Measurements from ENCODE around the gene CLDN9. TPM values are rescaled to one million over a fixed set of nuclear protein-coding genes. Genes with fewer than 3 reads are reported as not detected.

Gene CLDN9
- total and polyA plus RNA-seq, 2 donors (not counting 1 experiment from before 2014, with no cell fraction given): 0.04 TPM; not detected in 1

DNA sequence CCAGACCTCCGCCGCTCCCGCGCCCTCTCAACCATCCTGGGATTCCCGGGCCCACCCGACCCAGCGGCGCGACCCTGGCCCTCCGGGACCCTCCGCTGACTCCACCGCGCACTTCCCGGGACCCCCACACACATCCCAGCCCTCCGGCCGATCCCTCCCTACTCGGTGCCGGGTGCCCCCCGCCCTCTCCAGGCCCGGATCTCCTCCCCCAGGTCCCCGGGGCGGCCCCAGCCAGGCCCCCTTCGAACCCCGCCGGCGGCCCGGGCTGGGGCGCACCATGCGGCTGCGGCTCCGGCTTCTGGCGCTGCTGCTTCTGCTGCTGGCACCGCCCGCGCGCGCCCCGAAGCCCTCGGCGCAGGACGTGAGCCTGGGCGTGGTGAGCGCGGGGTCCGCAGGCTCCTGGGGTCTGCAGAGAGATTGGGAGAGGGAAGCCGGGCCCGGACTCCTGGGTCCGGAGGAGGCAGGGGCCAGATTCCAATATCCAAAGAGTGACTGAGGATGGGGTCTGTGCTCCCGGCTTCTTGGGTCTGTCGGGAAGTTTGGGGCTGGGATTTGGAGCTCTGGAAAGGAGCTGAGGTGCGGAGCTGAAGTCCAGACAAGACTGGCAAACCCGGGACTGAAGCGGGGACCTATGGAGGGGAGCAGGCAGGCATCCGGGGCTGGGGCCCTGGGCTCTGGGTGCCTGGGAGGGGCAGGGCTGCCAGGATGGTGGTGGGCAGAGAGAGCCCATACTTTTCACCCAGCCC is 34.1 kb downstream of the CLDN9 start:
- POLR2A ChIA-PET: no interaction called here
- WGBS (ENCODE audit: insufficient coverage): 4% methylated on average over 50 of the region's 54 CpGs
- TF ChIP-seq, protein P1, sequence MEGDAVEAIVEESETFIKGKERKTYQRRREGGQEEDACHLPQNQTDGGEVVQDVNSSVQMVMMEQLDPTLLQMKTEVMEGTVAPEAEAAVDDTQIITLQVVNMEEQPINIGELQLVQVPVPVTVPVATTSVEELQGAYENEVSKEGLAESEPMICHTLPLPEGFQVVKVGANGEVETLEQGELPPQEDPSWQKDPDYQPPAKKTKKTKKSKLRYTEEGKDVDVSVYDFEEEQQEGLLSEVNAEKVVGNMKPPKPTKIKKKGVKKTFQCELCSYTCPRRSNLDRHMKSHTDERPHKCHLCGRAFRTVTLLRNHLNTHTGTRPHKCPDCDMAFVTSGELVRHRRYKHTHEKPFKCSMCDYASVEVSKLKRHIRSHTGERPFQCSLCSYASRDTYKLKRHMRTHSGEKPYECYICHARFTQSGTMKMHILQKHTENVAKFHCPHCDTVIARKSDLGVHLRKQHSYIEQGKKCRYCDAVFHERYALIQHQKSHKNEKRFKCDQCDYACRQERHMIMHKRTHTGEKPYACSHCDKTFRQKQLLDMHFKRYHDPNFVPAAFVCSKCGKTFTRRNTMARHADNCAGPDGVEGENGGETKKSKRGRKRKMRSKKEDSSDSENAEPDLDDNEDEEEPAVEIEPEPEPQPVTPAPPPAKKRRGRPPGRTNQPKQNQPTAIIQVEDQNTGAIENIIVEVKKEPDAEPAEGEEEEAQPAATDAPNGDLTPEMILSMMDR (IDR thresholded peaks at IDR 0.05): no peak
- TF ChIP-seq EZH2 (IDR thresholded peaks at IDR 0.05; ENCODE audit: borderline replicate concordance, insufficient read depth, low read depth, low read length, poor library complexity, severe bottlenecking): peak; percentile 57
- peak overlapping the region in 3 of 5 experiments; percentile 53 to 72 (median 58) for H3K4me3 ChIP-seq (ENCODE audit: control extremely low read depth in 1 of 5, extremely low read depth in 1 of 5, insufficient read depth in 1 of 5, low read depth in 2 of 5, low read length in 4 of 5)
- ATAC-seq (ENCODE audit: low read depth): no peak
- peak overlapping the region; percentile 100 for H3K4me2 ChIP-seq (replicated peaks; ENCODE audit: low read depth, low read length, poor library complexity, severe bottlenecking)
- H3K4me1 ChIP-seq (ENCODE audit: control insufficient read depth in 2 of 2, insufficient read depth in 2 of 2, low read length in 2 of 2): peaks cover 21% of the 10 kb centered on the region in 2 donors
- peaks cover 0 to 23% (median 0%) of the 10 kb centered on the region in 3 donors for H3K9me3 ChIP-seq (ENCODE audit: control extremely low read depth in 1 of 3, control insufficient read depth in 2 of 3, insufficient read depth in 1 of 3, low read length in 2 of 3)
- peak overlapping the region; percentile 51 for H2AFZ ChIP-seq (ENCODE audit: insufficient read depth, low read depth, low read length, poor library complexity, severe bottlenecking)
- DNase-seq: peak; percentile 32
- H3K27ac ChIP-seq (ENCODE audit: low read length in 2 of 2): no peak overlapping the region
- H3K4me1 Mint-ChIP-seq: peaks cover 11% of the 10 kb centered on the region
- CTCF ChIA-PET: interaction anchor here (0.8 to 1.8 kb wide), 4 partner anchors 12 to 55 kb away, joined by 3 to 10 read pairs (median 8); no protein-coding TSS in a partner anchor
- intact Hi-C loops (cut with micrococcal nuclease): loop anchor here (5.0 kb wide), 1 partner anchor 125 kb away; no protein-coding TSS in a partner anchor
- no peak overlapping the region for H3K27ac Mint-ChIP-seq
- peak overlapping the region; percentile 71 for H3K4me3 Mint-ChIP-seq
- H3K79me2 ChIP-seq (ENCODE audit: control insufficient read depth, insufficient read depth, low read length): no peaks in the 10 kb centered on the region
- H3K27me3 Mint-ChIP-seq: peaks cover 30% of the 10 kb centered on the region
- H3K27me3 ChIP-seq (replicated peaks in 1 of 4; ENCODE audit: control extremely low read depth in 1 of 4, control insufficient read depth in 3 of 4, insufficient read depth in 4 of 4, low read length in 3 of 4): peaks cover 0 to 68% (median 34%) of the 10 kb centered on the region in 4 experiments
- H3K9me3 Mint-ChIP-seq (ENCODE audit: insufficient read depth): no peaks in the 10 kb centered on the region
- H4K20me1 ChIP-seq (ENCODE audit: control insufficient read depth, insufficient read depth, low read length, poor library complexity, severe bottlenecking): no peaks in the 10 kb centered on the region
- H3K36me3 ChIP-seq (replicated peaks in 1 of 2; ENCODE audit: control extremely low read depth in 1 of 2, control insufficient read depth in 1 of 2, extremely low read depth in 1 of 2, insufficient read depth in 2 of 2, low read length in 1 of 2): no peaks in the 10 kb centered on the region
- peak overlapping the region; percentile 67 for H3K9ac ChIP-seq (ENCODE audit: low read length)

DNA sequence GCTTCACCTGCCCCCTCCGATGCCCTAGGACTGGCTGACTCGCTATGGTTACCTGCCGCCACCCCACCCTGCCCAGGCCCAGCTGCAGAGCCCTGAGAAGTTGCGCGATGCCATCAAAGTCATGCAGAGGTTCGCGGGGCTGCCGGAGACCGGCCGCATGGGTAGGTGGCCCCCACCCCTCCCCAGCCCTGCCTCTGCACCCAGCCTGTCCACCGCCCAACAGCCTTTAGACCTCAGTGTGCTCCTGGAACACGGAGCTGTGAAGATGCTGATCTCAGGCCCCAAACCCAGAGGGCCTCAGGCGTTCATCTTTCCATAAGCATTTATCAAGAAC is 34.6 kb downstream of the CLDN9 start:
- H3K4me3 Mint-ChIP-seq: peak overlapping the region; percentile 71
- H3K9me3 ChIP-seq (ENCODE audit: control extremely low read depth in 1 of 3, control insufficient read depth in 2 of 3, insufficient read depth in 1 of 3, low read length in 2 of 3): peaks cover 0 to 23% (median 0%) of the 10 kb centered on the region in 3 donors
- ChIA-PET POLR2A (interaction anchor here (0.7 kb wide), 1 partner anchor 73 kb away, joined by 6 read pairs; no protein-coding TSS in a partner anchor), CTCF (interaction anchor here (0.8 to 1.9 kb wide), 5 partner anchors 11 to 82 kb away, joined by 3 to 10 read pairs (median 6); no protein-coding TSS in a partner anchor)
- peaks cover 30% of the 10 kb centered on the region for H3K27me3 Mint-ChIP-seq
- H3K9ac ChIP-seq (ENCODE audit: low read length): no peak overlapping the region
- peaks cover 14% of the 10 kb centered on the region for H3K4me1 Mint-ChIP-seq
- H2AFZ ChIP-seq (ENCODE audit: insufficient read depth, low read depth, low read length, poor library complexity, severe bottlenecking): no peak overlapping the region
- H3K9me3 Mint-ChIP-seq (ENCODE audit: insufficient read depth): no peaks in the 10 kb centered on the region
- intact Hi-C loops (cut with micrococcal nuclease): loop anchor here (5.0 kb wide), 1 partner anchor 125 kb away; no protein-coding TSS in a partner anchor
- H3K36me3 ChIP-seq (replicated peaks in 1 of 2; ENCODE audit: control extremely low read depth in 1 of 2, control insufficient read depth in 1 of 2, extremely low read depth in 1 of 2, insufficient read depth in 2 of 2, low read length in 1 of 2): no peaks in the 10 kb centered on the region
- no peaks in the 10 kb centered on the region for H4K20me1 ChIP-seq (ENCODE audit: control insufficient read depth, insufficient read depth, low read length, poor library complexity, severe bottlenecking)
- H3K27me3 ChIP-seq (replicated peaks in 1 of 4; ENCODE audit: control extremely low read depth in 1 of 4, control insufficient read depth in 3 of 4, insufficient read depth in 4 of 4, low read length in 3 of 4): peaks cover 0 to 68% (median 34%) of the 10 kb centered on the region in 4 experiments
- H3K4me2 ChIP-seq (replicated peaks; ENCODE audit: low read depth, low read length, poor library complexity, severe bottlenecking): peak overlapping the region; percentile 100
- no peak overlapping the region for H3K27ac Mint-ChIP-seq
- DNase-seq (no peak), ATAC-seq (ENCODE audit: low read depth) (no peak)
- no peak overlapping the region for H3K4me3 ChIP-seq (ENCODE audit: control extremely low read depth in 1 of 5, extremely low read depth in 1 of 5, insufficient read depth in 1 of 5, low read depth in 2 of 5, low read length in 4 of 5)
- TF ChIP-seq, protein P1 (IDR thresholded peaks at IDR 0.05): no peak
- no peak for TF ChIP-seq EZH2 (IDR thresholded peaks at IDR 0.05; ENCODE audit: borderline replicate concordance, insufficient read depth, low read depth, low read length, poor library complexity, severe bottlenecking)
- peaks cover 21% of the 10 kb centered on the region in 2 donors for H3K4me1 ChIP-seq (ENCODE audit: control insufficient read depth in 2 of 2, insufficient read depth in 2 of 2, low read length in 2 of 2)
- no peak overlapping the region for H3K27ac ChIP-seq (ENCODE audit: low read length in 2 of 2)
- no peaks in the 10 kb centered on the region for H3K79me2 ChIP-seq (ENCODE audit: control insufficient read depth, insufficient read depth, low read length)
- 15% methylated on average over 13 of the region's 13 CpGs for WGBS (ENCODE audit: insufficient coverage)
